ENCODE measurements around the gene RIOK1.

Gene RIOK1

GRCh38 chr6:7418238-7418905, 28.8 kb downstream of the RIOK1 start:
- Histone ChIP-seq H3K4me3 (ENCODE audit: low read length) (no peak overlapping the region), H3K36me3 (ENCODE audit: control insufficient read depth, low read length) (peaks cover 50% of the 10 kb centered on the region), H3K27ac (ENCODE audit: low read depth, low read length) (no peak overlapping the region)

GRCh38 chr6:7419065-7419464, 29.5 kb downstream of the RIOK1 start:
- H3K4me3 ChIP-seq (ENCODE audit: low read length): no peak overlapping the region

More at GRCh38 chr6:7418238-7418905, 28.8 kb downstream of the RIOK1 start:
- Histone ChIP-seq H3K79me2 (ENCODE audit: control insufficient read depth, low read length) (no peaks in the 10 kb centered on the region), H3K4me2 (ENCODE audit: low read length) (no peak overlapping the region), H3K4me1 (ENCODE audit: control insufficient read depth, low read length) (no peaks in the 10 kb centered on the region), H3K9me2 (replicated peaks; ENCODE audit: control insufficient read depth, low read length) (no peaks in the 10 kb centered on the region), H3F3A (ENCODE audit: control insufficient read depth, insufficient read depth) (peaks cover 2% of the 10 kb centered on the region; the same call in 1 of the 2 replicates), H3K27me3 (ENCODE audit: control insufficient read depth, low read length) (no peaks in the 10 kb centered on the region), H4K20me1 (ENCODE audit: control insufficient read depth, insufficient read depth, low read depth, low read length) (no peaks in the 10 kb centered on the region), H3K9me3 (ENCODE audit: control insufficient read depth, insufficient read depth, low read length) (no peaks in the 10 kb centered on the region)
- TF ChIP-seq EZH2phosphoT487 (IDR thresholded peaks at IDR 0.05; ENCODE audit: borderline replicate concordance, low read length) (no peak), CTCF (IDR thresholded peaks at IDR 0.05; ENCODE audit: low read depth, low read length, poor library complexity, severe bottlenecking) (no peak)

GRCh38 chr6:7421066-7421465, 31.5 kb downstream of the RIOK1 start:
- TF ChIP-seq CTCF (IDR thresholded peaks at IDR 0.05; ENCODE audit: low read depth, low read length, poor library complexity, severe bottlenecking) (no peak), EZH2phosphoT487 (IDR thresholded peaks at IDR 0.05; ENCODE audit: borderline replicate concordance, low read length) (no peak)
- no peaks in the 10 kb centered on the region for H3K9me2 ChIP-seq (replicated peaks; ENCODE audit: control insufficient read depth, low read length)
- H4K20me1 ChIP-seq (ENCODE audit: control insufficient read depth, insufficient read depth, low read depth, low read length): no peaks in the 10 kb centered on the region
- H3F3A ChIP-seq (ENCODE audit: control insufficient read depth, insufficient read depth): peaks cover 2% of the 10 kb centered on the region; the same call in 1 of the 2 replicates
- H3K4me2 ChIP-seq (ENCODE audit: low read length): no peak overlapping the region
- H3K9me3 ChIP-seq (ENCODE audit: control insufficient read depth, insufficient read depth, low read length): no peaks in the 10 kb centered on the region
- H3K27me3 ChIP-seq (ENCODE audit: control insufficient read depth, low read length): no peaks in the 10 kb centered on the region
- no peaks in the 10 kb centered on the region for H3K79me2 ChIP-seq (ENCODE audit: control insufficient read depth, low read length)
- H3K4me3 ChIP-seq (ENCODE audit: low read length): no peak overlapping the region
- H3K27ac ChIP-seq (ENCODE audit: low read depth, low read length): no peak overlapping the region
- H3K36me3 ChIP-seq (ENCODE audit: control insufficient read depth, low read length): peaks cover 23% of the 10 kb centered on the region
- no peaks in the 10 kb centered on the region for H3K4me1 ChIP-seq (ENCODE audit: control insufficient read depth, low read length)

More at GRCh38 chr6:7419065-7419464, 29.5 kb downstream of the RIOK1 start:
- no peaks in the 10 kb centered on the region for H4K20me1 ChIP-seq (ENCODE audit: control insufficient read depth, insufficient read depth, low read depth, low read length)
- H3K9me3 ChIP-seq (ENCODE audit: control insufficient read depth, insufficient read depth, low read length): no peaks in the 10 kb centered on the region
- peaks cover 2% of the 10 kb centered on the region; the same call in 1 of the 2 replicates for H3F3A ChIP-seq (ENCODE audit: control insufficient read depth, insufficient read depth)
- H3K4me1 ChIP-seq (ENCODE audit: control insufficient read depth, low read length): no peaks in the 10 kb centered on the region
- no peaks in the 10 kb centered on the region for H3K27me3 ChIP-seq (ENCODE audit: control insufficient read depth, low read length)
- no peak overlapping the region for H3K27ac ChIP-seq (ENCODE audit: low read depth, low read length)
- H3K9me2 ChIP-seq (replicated peaks; ENCODE audit: control insufficient read depth, low read length): no peaks in the 10 kb centered on the region
- no peaks in the 10 kb centered on the region for H3K79me2 ChIP-seq (ENCODE audit: control insufficient read depth, low read length)
- H3K4me2 ChIP-seq (ENCODE audit: low read length): no peak overlapping the region
- H3K36me3 ChIP-seq (ENCODE audit: control insufficient read depth, low read length): peaks cover 43% of the 10 kb centered on the region
- no peak for TF ChIP-seq CTCF (IDR thresholded peaks at IDR 0.05; ENCODE audit: low read depth, low read length, poor library complexity, severe bottlenecking)
- TF ChIP-seq EZH2phosphoT487 (IDR thresholded peaks at IDR 0.05; ENCODE audit: borderline replicate concordance, low read length): no peak

Measured in DOHH2 (cell line).